ELF-1 (cell line): ENCODE results near the gene MYOM3.
"Not testable (repeated sequence)": the region's sequence is repeated elsewhere in the genome, so short reads cannot be mapped to it uniquely, and the experiment has no call there.

ENCODE experiments used
- DNase-seq: peaks from one replicate; pipeline ENCODE4 v3.0.0-alpha.2; 2016; ENCODE audit warnings: low read depth, low spot score

Gene MYOM3

GRCh38 chr1:24071941-24072340 is 40.0 kb downstream of the MYOM3 start:
- no peak for DNase-seq

- DNase-seq: peak; percentile 91
These were observed 41.0 kb downstream of the MYOM3 start for GRCh38 chr1:24070821-24071393.

GRCh38 chr1:24069817-24070216 is 42.1 kb downstream of the MYOM3 start:
- no peak for DNase-seq

- DNase-seq: no peak
These were observed 44.0 kb downstream of the MYOM3 start for GRCh38 chr1:24067978-24068377.

GRCh38 chr1:24065304-24065703 is 46.6 kb downstream of the MYOM3 start:
- no peak for DNase-seq

- no peak for DNase-seq
These were observed 49.7 kb downstream of the MYOM3 start for GRCh38 chr1:24062221-24062620.

GRCh38 chr1:24060482-24060881 is 51.5 kb downstream of the MYOM3 start:
- no peak for DNase-seq

- no peak for DNase-seq
These were observed 53.1 kb downstream of the MYOM3 start for GRCh38 chr1:24058671-24059455.

GRCh38 chr1:24057171-24057570 is 54.8 kb downstream of the MYOM3 start:
- no peak for DNase-seq

- no peak for DNase-seq
These were observed 56.3 kb downstream of the MYOM3 start for GRCh38 chr1:24055681-24056080.

GRCh38 chr1:24052220-24052619 is 59.7 kb downstream of the MYOM3 start:
- DNase-seq: no peak

- DNase-seq: no peak
These were observed 60.6 kb downstream of the MYOM3 start for GRCh38 chr1:24051206-24051945.

- DNase-seq: no peak
These were observed 62.2 kb downstream of the MYOM3 start for GRCh38 chr1:24049733-24050132.

GRCh38 chr1:24048894-24049293 is 63.0 kb downstream of the MYOM3 start:
- not testable (repeated sequence) for DNase-seq

- no peak for DNase-seq
These were observed 63.6 kb downstream of the MYOM3 start for GRCh38 chr1:24048205-24048869.

- peak; percentile 24 for DNase-seq
These were observed 64.8 kb downstream of the MYOM3 start for GRCh38 chr1:24047110-24047477.

- no peak for DNase-seq
These were observed 66.2 kb downstream of the MYOM3 start for GRCh38 chr1:24045771-24046170.

- DNase-seq: not testable (repeated sequence)
These were observed 67.3 kb downstream of the MYOM3 start for GRCh38 chr1:24044672-24045071.

- DNase-seq: peak; percentile 45
These were observed 68.4 kb downstream of the MYOM3 start for GRCh38 chr1:24043345-24044032.

GRCh38 chr1:24042315-24042714 is 69.6 kb downstream of the MYOM3 start:
- no peak for DNase-seq

GRCh38 chr1:24036088-24036487 is 75.8 kb downstream of the MYOM3 start:
- DNase-seq: no peak

- no peak for DNase-seq
These were observed 79.0 kb downstream of the MYOM3 start for GRCh38 chr1:24032981-24033380.
